Gastroesophageal sphincter (tissue), 4 donors: ENCODE results near the gene FBXO11. TPM values are rescaled to one million over a fixed set of nuclear protein-coding genes. Genes with fewer than 3 reads are reported as not detected.

Experiments
- ATAC-seq: fragments of 150-250 bp; one replicate; pipeline ENCODE4 v1.9.1; 2016; ENCODE audit warnings: mild to moderate bottlenecking, moderate library complexity
- H3K27ac ChIP-seq, 4 donors: fragments of 200-600 bp; sonication (generic) in 3 of 4; 1 replicate in 3 of 4; 2 replicates in 1 of 4; pipeline ENCODE4 v1.5.1; 2016 to 2019
- H3K27me3 ChIP-seq: fragments of 200-600 bp; sonication (generic); one replicate; pipeline ENCODE4 v1.5.1; 2019
- H3K36me3 ChIP-seq, 2 donors: fragments of 200-600 bp; sonication (generic); one replicate each; pipeline ENCODE4 v1.5.1; 2019; ENCODE audit warnings: control low read depth in 1 of 2
- H3K4me1 ChIP-seq, 3 donors: fragments of 200-600 bp; sonication (generic); 1 replicate in 2 of 3; 2 replicates in 1 of 3; pipeline ENCODE4 v1.5.1; 2016 to 2019; ENCODE audit warnings: control low read depth in 2 of 3
- H3K4me3 ChIP-seq, 2 donors: fragments of 200-600 bp; sonication (generic); one replicate each; pipeline ENCODE4 v1.5.1; 2019; ENCODE audit warnings: mild to moderate bottlenecking in 1 of 2, moderate library complexity in 1 of 2
- H3K9me3 ChIP-seq, 3 donors: fragments of 200-600 bp; sonication (generic); one replicate each; pipeline ENCODE4 v1.5.1; 2017 to 2019; ENCODE audit warnings: control low read depth in 2 of 3
- CTCF ChIP-seq, 4 experiments: fragments of 200-600 bp in 2 of 4; fragments of 450-650 bp in 2 of 4; sonication (generic) in 1 of 4; IDR thresholded peaks; one replicate each; pipeline ENCODE4 v1.5.1; 2017 to 2019; ENCODE audit warnings: antibody characterized with exemption in 4 of 4, mild to moderate bottlenecking in 2 of 4, moderate library complexity in 2 of 4
- EP300 ChIP-seq: sonication (generic); formaldehyde crosslinking; IDR thresholded peaks from one replicate; pipeline ENCODE4 v1.6.1; 2017; ENCODE audit warnings: antibody characterized with exemption, mild to moderate bottlenecking
- POLR2A ChIP-seq, 2 donors: fragments of 450-650 bp; IDR thresholded peaks; one replicate each; pipeline ENCODE4 v1.6.1; 2017; ENCODE audit warnings: antibody characterized with exemption in 2 of 2, mild to moderate bottlenecking in 2 of 2, moderate library complexity in 1 of 2
- POLR2AphosphoS5 ChIP-seq: sonication (generic); formaldehyde crosslinking; IDR thresholded peaks from one replicate; pipeline ENCODE4 v1.6.1; 2017; ENCODE audit warnings: antibody characterized with exemption
- WGBS, 2 donors: methylation state at CpG; one replicate each; pipeline ENCODE4 v1.1.5; 2018; ENCODE audit warnings: low coverage in 1 of 2; 5-methylcytosine and 5-hydroxymethylcytosine counted together
- total RNA-seq, 4 donors: library from RNA; depleted of rRNA; stranded (reverse); fragments of >200 nt; gene quantifications; one replicate each; pipeline ENCODE4 v1.1.0, GENCODE V29; 2016

FBXO11 gene
- total RNA-seq, 4 donors from 2014 or later: 39.7 to 59.5 (median 50.8) TPM

GRCh38 chr2:47838249-47838648, 68.0 kb downstream of the FBXO11 start:
- Histone ChIP-seq H3K36me3 (peaks cover 3 to 58% of the 10 kb centered on the region in 2 donors), H3K27ac (no peak overlapping the region), H3K9me3 (no peaks in the 10 kb centered on the region), H3K4me3 (no peak overlapping the region), H3K27me3 (no peaks in the 10 kb centered on the region), H3K4me1 (peaks cover 0 to 6% (median 0%) of the 10 kb centered on the region in 3 donors)
- TF ChIP-seq POLR2A (IDR thresholded peaks at IDR 0.05): no peak
- TF ChIP-seq POLR2AphosphoS5: no peak
- TF ChIP-seq EP300: no peak
- TF ChIP-seq CTCF (IDR thresholded peaks at IDR 0.05): no peak
- WGBS, 2 donors: 60 to 89% methylated on average over 1 of the region's 1 CpG
- ATAC-seq: no peak

GRCh38 chr2:47833516-47833968, 72.8 kb downstream of the FBXO11 start:
- Histone ChIP-seq H3K9me3 (no peaks in the 10 kb centered on the region), H3K27me3 (no peaks in the 10 kb centered on the region), H3K4me3 (no peak overlapping the region), H3K4me1 (no peaks in the 10 kb centered on the region), H3K27ac (no peak overlapping the region), H3K36me3 (peaks cover 3 to 99% of the 10 kb centered on the region in 2 donors)
- ATAC-seq: no peak
- TF ChIP-seq POLR2A (IDR thresholded peaks at IDR 0.05) (no peak), CTCF (IDR thresholded peaks at IDR 0.05) (no peak), EP300 (no peak), POLR2AphosphoS5 (no peak)
- WGBS, 2 donors: 91 to 100% methylated on average over 1 to 2 of the region's 2 CpGs

DNA sequence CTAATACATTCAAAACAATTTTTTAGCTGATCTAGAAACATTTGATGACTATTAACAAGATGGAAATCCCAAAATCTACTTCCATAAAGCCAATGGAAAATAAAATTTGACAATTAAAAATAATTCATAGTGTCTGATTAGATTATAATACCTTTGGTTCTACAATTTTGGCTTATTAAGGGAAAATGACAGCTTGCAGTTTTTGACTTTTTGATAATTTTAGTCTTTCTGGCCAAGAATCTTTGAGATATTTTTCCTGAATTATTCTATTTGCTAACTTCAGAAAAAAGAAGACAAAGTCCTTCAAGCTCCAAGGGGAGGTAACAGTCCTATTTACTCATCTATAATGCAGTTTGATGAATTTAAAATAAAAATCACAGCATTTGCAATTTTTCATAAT, 83.8 kb downstream of the FBXO11 start:
- Histone ChIP-seq H3K27ac (no peak overlapping the region), H3K9me3 (no peaks in the 10 kb centered on the region), H3K4me3 (no peak overlapping the region), H3K36me3 (peaks cover 0 to 93% of the 10 kb centered on the region in 2 donors), H3K4me1 (no peaks in the 10 kb centered on the region), H3K27me3 (no peaks in the 10 kb centered on the region)
- no peak for TF ChIP-seq EP300
- TF ChIP-seq CTCF (IDR thresholded peaks at IDR 0.05): no peak
- no peak for TF ChIP-seq POLR2A (IDR thresholded peaks at IDR 0.05)
- no peak for TF ChIP-seq POLR2AphosphoS5
- no peak for ATAC-seq

- Histone ChIP-seq H3K4me1 (no peaks in the 10 kb centered on the region), H3K27ac (no peak overlapping the region), H3K4me3 (no peak overlapping the region), H3K27me3 (no peaks in the 10 kb centered on the region), H3K9me3 (no peaks in the 10 kb centered on the region), H3K36me3 (peaks cover 0 to 97% of the 10 kb centered on the region in 2 donors)
- 78 to 90% methylated on average over 3 of the region's 3 CpGs for WGBS, 2 donors
- TF ChIP-seq POLR2AphosphoS5: no peak
- no peak for TF ChIP-seq EP300
- no peak for TF ChIP-seq POLR2A (IDR thresholded peaks at IDR 0.05)
- no peak for TF ChIP-seq CTCF (IDR thresholded peaks at IDR 0.05)
- no peak for ATAC-seq
Measured at GRCh38 chr2:47819834-47820233, 86.5 kb downstream of the FBXO11 start.

DNA sequence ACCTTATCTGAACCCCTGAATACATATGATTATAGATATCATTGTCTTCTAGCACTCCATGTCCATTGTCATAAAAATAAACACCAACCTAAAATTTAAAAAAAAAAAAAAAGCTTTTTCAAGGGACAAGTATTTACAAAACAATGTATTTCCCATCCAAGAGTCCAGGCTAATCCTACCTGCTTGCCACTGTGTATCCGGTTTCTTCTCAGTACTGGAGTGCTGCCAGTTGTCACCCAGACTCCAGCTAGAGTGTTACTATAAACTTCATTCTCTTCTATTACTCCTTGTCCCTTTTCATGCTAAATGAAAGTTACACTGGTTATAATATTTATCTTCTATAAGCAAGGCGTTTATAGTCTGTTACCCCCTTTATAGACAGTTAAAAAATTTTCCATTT, 87.5 kb downstream of the FBXO11 start:
- H3K36me3 ChIP-seq: peaks cover 0 to 98% of the 10 kb centered on the region in 2 donors
- no peak for ATAC-seq

More for the DNA sequence above, 87.5 kb downstream of the FBXO11 start:
- Histone ChIP-seq H3K27me3 (no peaks in the 10 kb centered on the region), H3K27ac (no peak overlapping the region), H3K9me3 (no peaks in the 10 kb centered on the region), H3K4me1 (no peaks in the 10 kb centered on the region), H3K4me3 (no peak overlapping the region)
- WGBS, 2 donors: 70 to 75% methylated on average over 1 to 2 of the region's 2 CpGs
- TF ChIP-seq POLR2A (IDR thresholded peaks at IDR 0.05): no peak
- no peak for TF ChIP-seq POLR2AphosphoS5
- no peak for TF ChIP-seq CTCF (IDR thresholded peaks at IDR 0.05)
- TF ChIP-seq EP300: no peak
